OCI-LY3 (cell line): ENCODE data around the gene UBAP2.

ENCODE experiments used
- EZH2phosphoT487 ChIP-seq: fragments of 200-600 bp; shearing (Covaris generic); IDR thresholded peaks from 2 replicates; pipeline ENCODE4 v1.6.1; 2018; ENCODE audit warnings: antibody characterized with exemption, mixed run types, low read depth
- TF ChIP-seq, protein P1 (sequence below): fragments of 200-600, 300-600 bp; sonication (generic); IDR thresholded peaks from 2 replicates; pipeline ENCODE4 v1.5.1; 2014; ENCODE audit warnings: antibody characterized with exemption, low read length, low read depth

DNA sequence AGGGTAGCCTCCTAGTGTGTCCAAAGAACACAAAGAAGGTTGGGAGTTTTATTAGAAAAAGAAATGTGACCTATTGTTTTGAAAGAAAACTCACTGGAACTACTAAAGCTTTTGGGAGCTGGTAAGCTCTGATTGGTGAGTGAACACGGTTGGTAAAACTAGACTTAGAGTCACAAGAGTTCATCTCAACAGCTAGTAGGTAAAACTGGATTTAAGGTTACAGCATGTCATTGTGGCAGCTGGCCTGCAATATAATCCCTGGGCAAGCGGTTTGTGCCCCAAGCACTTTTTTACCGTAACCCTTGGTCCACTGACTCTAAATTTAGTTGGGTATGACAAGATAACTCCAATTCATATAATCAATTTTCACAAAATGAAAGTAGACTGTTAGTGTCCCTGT is 47.4 kb downstream of the UBAP2 start:
- TF ChIP-seq, protein P1, sequence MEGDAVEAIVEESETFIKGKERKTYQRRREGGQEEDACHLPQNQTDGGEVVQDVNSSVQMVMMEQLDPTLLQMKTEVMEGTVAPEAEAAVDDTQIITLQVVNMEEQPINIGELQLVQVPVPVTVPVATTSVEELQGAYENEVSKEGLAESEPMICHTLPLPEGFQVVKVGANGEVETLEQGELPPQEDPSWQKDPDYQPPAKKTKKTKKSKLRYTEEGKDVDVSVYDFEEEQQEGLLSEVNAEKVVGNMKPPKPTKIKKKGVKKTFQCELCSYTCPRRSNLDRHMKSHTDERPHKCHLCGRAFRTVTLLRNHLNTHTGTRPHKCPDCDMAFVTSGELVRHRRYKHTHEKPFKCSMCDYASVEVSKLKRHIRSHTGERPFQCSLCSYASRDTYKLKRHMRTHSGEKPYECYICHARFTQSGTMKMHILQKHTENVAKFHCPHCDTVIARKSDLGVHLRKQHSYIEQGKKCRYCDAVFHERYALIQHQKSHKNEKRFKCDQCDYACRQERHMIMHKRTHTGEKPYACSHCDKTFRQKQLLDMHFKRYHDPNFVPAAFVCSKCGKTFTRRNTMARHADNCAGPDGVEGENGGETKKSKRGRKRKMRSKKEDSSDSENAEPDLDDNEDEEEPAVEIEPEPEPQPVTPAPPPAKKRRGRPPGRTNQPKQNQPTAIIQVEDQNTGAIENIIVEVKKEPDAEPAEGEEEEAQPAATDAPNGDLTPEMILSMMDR, result no peak
- TF ChIP-seq EZH2phosphoT487, result no peak
